GM10266 (cell line): ENCODE results near the gene TGFBRAP1.

Experiments
- DNase-seq: peaks from one replicate; pipeline ENCODE4 v3.0.0; 2012; ENCODE audit errors: extremely low spot score
- TF ChIP-seq, protein P1 (sequence below): IDR thresholded peaks from 2 replicates; pipeline ENCODE4 v1.5.1; 2012; ENCODE audit warnings: mild to moderate bottlenecking, low read depth; ENCODE audit not compliant: control insufficient read depth, insufficient read depth; ENCODE audit errors: missing control alignments

TGFBRAP1 gene

DNA sequence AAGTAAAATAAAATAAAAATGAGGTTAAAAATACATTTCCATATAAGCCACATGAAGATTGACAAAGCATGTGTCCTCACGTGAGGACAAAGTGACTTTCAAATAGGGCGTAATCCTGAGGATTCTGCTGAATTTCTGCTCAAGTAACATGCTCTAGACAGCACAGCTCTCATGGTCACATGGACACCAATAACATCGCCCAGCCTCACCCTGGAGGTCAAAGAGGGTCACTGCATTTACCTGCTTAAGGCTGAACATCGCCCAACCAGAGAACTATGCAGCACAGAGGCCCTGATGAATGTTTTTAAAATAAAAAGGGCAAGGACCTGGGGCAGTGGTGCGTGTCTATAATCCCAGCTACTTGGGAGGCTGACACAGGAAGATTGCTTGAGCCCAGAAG lies 30.2 kb downstream of the TGFBRAP1 start:
- no peak for DNase-seq
- TF ChIP-seq, protein P1, sequence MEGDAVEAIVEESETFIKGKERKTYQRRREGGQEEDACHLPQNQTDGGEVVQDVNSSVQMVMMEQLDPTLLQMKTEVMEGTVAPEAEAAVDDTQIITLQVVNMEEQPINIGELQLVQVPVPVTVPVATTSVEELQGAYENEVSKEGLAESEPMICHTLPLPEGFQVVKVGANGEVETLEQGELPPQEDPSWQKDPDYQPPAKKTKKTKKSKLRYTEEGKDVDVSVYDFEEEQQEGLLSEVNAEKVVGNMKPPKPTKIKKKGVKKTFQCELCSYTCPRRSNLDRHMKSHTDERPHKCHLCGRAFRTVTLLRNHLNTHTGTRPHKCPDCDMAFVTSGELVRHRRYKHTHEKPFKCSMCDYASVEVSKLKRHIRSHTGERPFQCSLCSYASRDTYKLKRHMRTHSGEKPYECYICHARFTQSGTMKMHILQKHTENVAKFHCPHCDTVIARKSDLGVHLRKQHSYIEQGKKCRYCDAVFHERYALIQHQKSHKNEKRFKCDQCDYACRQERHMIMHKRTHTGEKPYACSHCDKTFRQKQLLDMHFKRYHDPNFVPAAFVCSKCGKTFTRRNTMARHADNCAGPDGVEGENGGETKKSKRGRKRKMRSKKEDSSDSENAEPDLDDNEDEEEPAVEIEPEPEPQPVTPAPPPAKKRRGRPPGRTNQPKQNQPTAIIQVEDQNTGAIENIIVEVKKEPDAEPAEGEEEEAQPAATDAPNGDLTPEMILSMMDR = no peak

DNA sequence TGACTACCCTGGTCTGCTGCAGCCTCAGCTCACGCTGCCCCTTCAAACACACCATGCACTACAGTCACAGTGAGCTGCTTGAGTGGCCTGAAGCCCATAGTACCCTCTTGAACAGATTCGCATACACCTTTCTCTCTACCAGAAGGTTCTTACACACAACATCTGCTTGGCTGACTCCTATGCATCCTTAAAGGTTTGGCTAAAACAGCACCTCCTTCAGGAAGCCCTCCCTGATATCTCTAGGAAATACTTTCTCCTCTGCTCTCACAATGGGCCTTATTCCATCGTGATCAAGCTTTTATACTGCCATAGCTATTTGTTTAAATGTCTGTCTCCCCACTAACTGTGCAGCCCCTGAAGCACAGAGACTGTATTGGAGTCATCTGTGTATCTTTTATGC lies 31.5 kb downstream of the TGFBRAP1 start:
- no peak for DNase-seq

DNA sequence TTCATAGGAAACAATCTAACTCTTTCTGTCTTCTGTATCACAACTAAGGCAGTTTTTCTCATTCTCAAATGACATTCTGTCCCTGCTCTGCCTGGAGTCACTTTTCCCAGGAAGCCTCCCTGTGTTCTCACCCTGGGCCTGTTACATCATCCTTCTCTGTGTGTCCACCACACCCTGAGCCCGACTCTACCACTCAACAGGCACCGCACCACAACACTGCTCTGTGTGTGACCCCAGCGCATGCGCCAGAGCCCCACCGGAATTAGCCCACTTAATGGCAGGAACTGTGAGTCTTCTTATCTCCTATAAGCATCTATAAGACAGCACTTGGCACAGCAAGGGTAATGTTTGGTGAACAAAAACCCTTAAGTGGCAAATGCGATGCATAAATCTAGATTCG lies 32.3 kb downstream of the TGFBRAP1 start:
- TF ChIP-seq, protein P1 = no peak
- DNase-seq = no peak

More for the DNA sequence above, 31.5 kb downstream of the TGFBRAP1 start:
- TF ChIP-seq, protein P1 = no peak

DNA sequence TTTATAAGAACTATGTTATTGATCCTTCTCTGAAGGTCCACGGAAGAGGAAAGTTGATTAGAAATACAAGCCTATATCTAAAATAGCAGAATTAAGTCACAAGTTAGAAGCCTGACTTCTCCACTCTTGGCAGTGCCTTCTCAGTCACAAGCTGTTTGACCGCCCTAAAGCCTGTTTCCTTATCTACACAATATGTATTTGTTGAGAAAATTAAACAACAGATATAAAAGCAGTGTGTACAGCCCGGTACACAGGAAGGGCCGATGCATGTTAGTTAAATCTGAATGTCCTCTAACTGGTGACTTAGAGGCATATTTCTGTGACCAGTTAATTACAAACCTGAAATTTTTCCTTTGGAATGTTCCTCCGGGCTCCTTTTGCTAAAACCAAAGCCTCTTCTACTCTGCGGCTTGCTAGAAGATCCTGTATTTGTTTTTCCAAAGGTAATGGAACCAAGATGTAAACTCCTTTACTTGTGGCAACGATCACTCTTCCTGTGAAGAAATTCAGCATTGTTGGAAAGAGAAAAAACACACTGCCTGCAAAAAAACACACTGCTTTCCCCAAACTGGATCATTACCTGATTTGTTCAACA lies 33.4 kb downstream of the TGFBRAP1 start:
- TF ChIP-seq, protein P1 = no peak
- DNase-seq = no peak

DNA sequence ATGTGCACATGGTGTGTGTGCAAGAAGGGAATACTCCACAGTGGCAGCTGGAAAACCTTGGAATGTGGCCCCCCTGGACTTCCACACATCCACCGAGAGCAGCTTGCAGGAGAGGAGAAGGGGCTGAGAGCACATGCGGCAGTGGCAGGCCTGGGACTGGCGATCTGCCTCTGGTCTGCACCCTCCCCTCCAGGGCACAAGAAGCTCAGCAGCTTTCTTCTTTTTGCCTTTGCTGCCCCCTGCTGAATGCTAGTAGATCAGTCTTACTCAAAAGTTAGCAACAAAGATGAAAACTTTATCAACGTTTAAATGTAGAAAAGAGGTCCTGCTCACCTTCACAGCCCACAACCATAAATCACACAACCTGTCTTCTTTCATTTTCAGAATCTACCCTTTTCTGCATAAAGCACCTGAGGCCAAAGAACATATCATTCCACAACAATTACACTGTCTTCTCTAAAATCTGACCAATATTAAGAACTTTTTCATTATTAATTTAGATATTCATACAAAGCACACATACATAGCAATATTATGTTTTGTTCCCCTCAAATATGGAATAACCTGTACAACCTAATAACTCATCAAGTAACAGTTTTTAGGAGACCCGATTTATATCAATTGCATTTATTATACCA lies 34.6 kb downstream of the TGFBRAP1 start:
- TF ChIP-seq, protein P1 = peak; percentile 47
- DNase-seq = peak; percentile 45

DNA sequence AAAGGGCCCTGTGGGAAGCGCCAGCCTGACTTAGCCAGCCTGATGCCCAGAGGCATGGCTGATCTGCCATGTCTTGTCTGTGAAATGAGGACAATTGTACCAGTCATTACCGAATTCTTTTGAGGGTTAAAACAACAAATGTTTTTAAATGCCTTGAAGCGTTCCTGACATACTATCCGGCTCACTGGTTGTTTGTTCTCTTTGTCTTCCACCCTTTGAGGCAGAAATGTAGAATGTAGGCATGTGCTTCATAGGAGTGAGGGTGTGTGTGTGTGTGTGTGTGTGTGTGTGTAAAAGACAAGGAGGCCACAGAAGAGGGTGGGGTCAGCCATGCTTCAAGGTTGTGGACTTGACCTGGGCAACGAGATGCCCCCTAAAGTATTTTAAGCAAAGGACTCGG lies 35.5 kb downstream of the TGFBRAP1 start:
- no peak for DNase-seq
- TF ChIP-seq, protein P1 = no peak

DNA sequence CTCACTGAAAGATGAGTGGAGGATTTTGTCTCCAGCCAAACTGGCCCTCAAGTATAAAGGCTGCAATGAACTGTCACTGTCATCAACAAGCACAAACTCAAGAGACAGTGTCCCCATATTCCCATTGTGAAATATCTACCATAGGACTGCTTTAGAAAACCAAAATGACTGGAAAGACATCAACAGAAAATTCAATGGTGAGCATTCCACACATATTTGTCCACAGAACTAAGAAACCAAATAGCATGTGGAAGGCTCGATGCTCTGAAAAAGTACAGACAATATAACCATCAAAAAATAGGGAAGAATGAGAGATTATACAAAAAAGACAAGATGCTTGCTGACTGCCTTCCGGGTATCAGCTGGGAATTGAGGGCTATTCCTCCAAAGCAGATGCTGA lies 37.6 kb downstream of the TGFBRAP1 start:
- TF ChIP-seq, protein P1 = no peak
- DNase-seq = no peak
